SK-N-MC (cell line): ENCODE data around the gene RER1.

Source experiments
- DNase-seq: peaks from one replicate; pipeline ENCODE4 v3.0.0-alpha.2; 2011; ENCODE audit warnings: low read depth, low spot score
- H3K27ac ChIP-seq: fragments of 200-600 bp; sonication (generic); 2 replicates; pipeline ENCODE4 v1.5.1; 2016; ENCODE audit warnings: mixed run types
- H3K36me3 ChIP-seq: fragments of 200-600 bp; sonication (generic); 2 replicates; pipeline ENCODE4 v1.6.1; 2017; ENCODE audit warnings: antibody characterized with exemption, low read length, mixed read lengths; ENCODE audit not compliant: insufficient read depth
- H3K4me3 ChIP-seq: fragments of 200-600 bp; sonication (generic); 2 replicates; pipeline ENCODE4 v1.5.1; 2016
- H3K9ac ChIP-seq: fragments of 200-600 bp; sonication (generic); 2 replicates; pipeline ENCODE4 v1.8.0; 2017; ENCODE audit warnings: mixed run types, mixed read lengths; ENCODE audit not compliant: insufficient read length
- H3K9me3 ChIP-seq: fragments of 200-600 bp; sonication (generic); 2 replicates; pipeline ENCODE4 v1.6.1; 2017; ENCODE audit warnings: low read depth, mild to moderate bottlenecking, antibody characterized with exemption, low read length, moderate library complexity, mixed read lengths
- EZH2 ChIP-seq: fragments of 200-600 bp; sonication (generic); IDR thresholded peaks from one replicate; pipeline ENCODE4 v1.6.1; 2017; ENCODE audit warnings: antibody characterized with exemption
- FOXP2 ChIP-seq: optimal IDR thresholded peaks from 2 replicates; pipeline ENCODE3; 2011; ENCODE audit warnings: mild to moderate bottlenecking, moderate library complexity; ENCODE audit not compliant: insufficient read depth; ENCODE audit errors: extremely low read length, control extremely low read depth
- POLR2AphosphoS5 ChIP-seq: IDR thresholded peaks from 2 replicates; pipeline ENCODE4 v1.6.1; 2012; ENCODE audit warnings: mild to moderate bottlenecking, low read depth, low read length, borderline replicate concordance

Gene RER1

GRCh38 chr1:2358651-2359640 is 32.7 kb upstream of the RER1 start:
- 0 out of 2 replicates have a peak, but pooled peaks cover 2% of the 10 kb centered on the region for H3K9me3 ChIP-seq
- DNase-seq = no peak
- H3K27ac ChIP-seq = no peak overlapping the region
- no peaks in the 10 kb centered on the region for H3K36me3 ChIP-seq
- TF ChIP-seq EZH2 (no peak), FOXP2 (no peak), POLR2AphosphoS5 (no peak)
- no peak overlapping the region for H3K9ac ChIP-seq
- H3K4me3 ChIP-seq = no peak overlapping the region

GRCh38 chr1:2360588-2361364 is 30.9 kb upstream of the RER1 start:
- no peak overlapping the region for H3K9ac ChIP-seq
- H3K9me3 ChIP-seq = 0 out of 2 replicates have a peak, but pooled peaks cover 4% of the 10 kb centered on the region
- no peak for DNase-seq
- no peaks in the 10 kb centered on the region for H3K36me3 ChIP-seq
- no peak for TF ChIP-seq EZH2
- no peak for TF ChIP-seq POLR2AphosphoS5
- TF ChIP-seq FOXP2 = no peak
- no peak overlapping the region for H3K27ac ChIP-seq
- no peak overlapping the region for H3K4me3 ChIP-seq

GRCh38 chr1:2363847-2364513 is 27.7 kb upstream of the RER1 start:
- TF ChIP-seq FOXP2 (no peak), EZH2 (no peak), POLR2AphosphoS5 (no peak)
- no peaks in the 10 kb centered on the region for H3K36me3 ChIP-seq
- H3K27ac ChIP-seq = no peak overlapping the region
- H3K4me3 ChIP-seq = no peak overlapping the region
- no peak overlapping the region for H3K9ac ChIP-seq
- H3K9me3 ChIP-seq = 0 out of 2 replicates have a peak, but pooled peaks cover 4% of the 10 kb centered on the region
- DNase-seq = no peak

- no peak for TF ChIP-seq EZH2
- Histone ChIP-seq H3K27ac (no peak overlapping the region), H3K36me3 (no peaks in the 10 kb centered on the region), H3K9me3 (0 out of 2 replicates have a peak, but pooled peaks cover 4% of the 10 kb centered on the region), H3K9ac (no peak overlapping the region), H3K4me3 (no peak overlapping the region)
- DNase-seq = no peak
Observed at GRCh38 chr1:2368053-2368744, 23.4 kb upstream of the RER1 start.

- Histone ChIP-seq H3K36me3 (no peaks in the 10 kb centered on the region), H3K9me3 (no peaks in the 10 kb centered on the region), H3K9ac (no peak overlapping the region), H3K27ac (no peak overlapping the region), H3K4me3 (no peak overlapping the region)
- TF ChIP-seq FOXP2 (no peak), POLR2AphosphoS5 (no peak), EZH2 (no peak)
- DNase-seq = no peak
Observed at GRCh38 chr1:2372551-2373490, 18.8 kb upstream of the RER1 start.

GRCh38 chr1:2373551-2374251 is 17.9 kb upstream of the RER1 start:
- Histone ChIP-seq H3K27ac (no peak overlapping the region), H3K9ac (no peak overlapping the region), H3K9me3 (no peaks in the 10 kb centered on the region), H3K36me3 (no peaks in the 10 kb centered on the region), H3K4me3 (no peak overlapping the region)
- no peak for DNase-seq
- TF ChIP-seq FOXP2 (no peak), POLR2AphosphoS5 (no peak), EZH2 (no peak)
